K562 (cell line): Measurements from ENCODE around the gene HPCAL1. TPM values are rescaled to one million over a fixed set of nuclear protein-coding genes. Genes with fewer than 3 reads are reported as not detected.

Experiments used
- CCAR2 ChIP-seq: fragments of 200-400 bp; formaldehyde crosslinking; IDR thresholded peaks from 2 replicates; pipeline ENCODE4 v1.6.1; 2017; ENCODE audit warnings: mild to moderate bottlenecking, low read depth, low read length
- KDM1A ChIP-seq, 2 experiments: fragments of 450-650 bp; IDR thresholded peaks; 2 replicates each; pipeline ENCODE4 v1.6.1; 2016; ENCODE audit warnings: mild to moderate bottlenecking in 2 of 2
- KLF1 ChIP-seq: fragments of 450-650 bp; IDR thresholded peaks from 2 replicates; pipeline ENCODE4 v1.6.1; 2016; ENCODE audit warnings: missing genetic modification characterization, missing compliant biosample characterization
- MGA ChIP-seq: fragments of 450-650 bp; IDR thresholded peaks from 2 replicates; pipeline ENCODE4 v1.6.1; 2016; ENCODE audit warnings: mild to moderate bottlenecking, moderate library complexity
- PHF20 ChIP-seq: fragments of 450-650 bp; IDR thresholded peaks from 2 replicates; pipeline ENCODE4 v1.6.1; 2018; ENCODE audit not compliant: partially characterized antibody
- PHF8 ChIP-seq: fragments of 200-600 bp; sonication (generic); IDR thresholded peaks from 2 replicates; pipeline ENCODE4 v1.6.1; 2012; ENCODE audit warnings: mixed run types, mild to moderate bottlenecking, inconsistent platforms, low read length, moderate library complexity, borderline replicate concordance
- POLR2H ChIP-seq: IDR thresholded peaks from 2 replicates; pipeline ENCODE4 v1.6.1; 2016; ENCODE audit warnings: missing genetic modification characterization, low read depth, mild to moderate bottlenecking, control low read depth, missing compliant biosample characterization, moderate library complexity
- USF1 ChIP-seq: sonication (generic); formaldehyde crosslinking; IDR thresholded peaks from 2 replicates; pipeline ENCODE4 v1.9.0; 2022; ENCODE audit warnings: mild to moderate bottlenecking, missing genetic modification reagents
- ZBTB2 ChIP-seq: fragments of 450-650 bp; IDR thresholded peaks from 2 replicates; pipeline ENCODE4 v1.6.1; 2016; ENCODE audit warnings: antibody characterized with exemption
- ZMIZ1 ChIP-seq, 2 experiments: fragments of 150-350 bp in 1 of 2; IDR thresholded peaks; 2 replicates each; pipeline ENCODE4 v1.6.1; 2012 to 2016; ENCODE audit warnings: low read depth in 2 of 2, low read length in 2 of 2, mild to moderate bottlenecking in 1 of 2, moderate library complexity in 1 of 2
- ZNF146 ChIP-seq: IDR thresholded peaks from one replicate; pipeline ENCODE4 v1.6.1; 2018; ENCODE audit warnings: missing compliant biosample characterization; ENCODE audit not compliant: unreplicated experiment
- polyA plus RNA-seq, 8 experiments: library from polyadenylated mRNA; depleted of rRNA in 4 of 8; stranded (reverse) in 5 of 8; unstranded in 3 of 8; fragments of >200 nt; fragmentation: Nextera tagmentation in 2 of 8; fragmentation: Illumina TruSeq in 1 of 8; extraction: Ambion mirVana in 2 of 8; extraction: Trizol in 1 of 8; gene quantifications; 2 replicates each; pipeline versions ENCODE4 v1.2.1 to v1.2.3, GENCODE V29; 2011 to 2014; ENCODE audit warnings: inconsistent platforms in 1 of 8, missing spikeins in 1 of 8
- total RNA-seq, 7 experiments: library from RNA; depleted of rRNA in 6 of 7; stranded (reverse); fragments of >200 nt in 6 of 7; fragmentation: Illumina TruSeq in 2 of 7; extraction: Trizol in 2 of 7; gene quantifications; 2 replicates each; pipeline versions ENCODE4 v1.2.1 to v1.2.3, GENCODE V29; 2011 to 2021; ENCODE audit warnings: low replicate concordance in 1 of 7

The HPCAL1 gene
- total and polyA plus RNA-seq, 9 of the 15 experiments (the other 6 are each of a cell fraction or from before 2014, with no cell fraction given): 2.7 to 65.5 (median 23.9) TPM

GRCh38 chr2:10271509-10271908, 31.2 kb upstream of the HPCAL1 start (continued):
- TF ChIP-seq MGA (no peak), ZMIZ1 (IDR thresholded peaks at IDR 0.05; ENCODE audit: low read depth in 2 of 2, low read length in 2 of 2) (no peak), PHF8 (no peak), KLF1 (tag) (no peak), PHF20 (peak; percentile 88), CCAR2 (no peak), ZBTB2 (no peak), POLR2H (tag) (no peak), USF1 (peak; percentile 18), ZNF146 (CRISPR knock-in tag) (peak; percentile 9), KDM1A (IDR thresholded peaks at IDR 0.05) (peak in 1 of 2 experiments; percentile 99; a peak in 2 of 4 replicates)
